Measurements from ENCODE around the gene TMCO1. TPM values are rescaled to one million over a fixed set of nuclear protein-coding genes. Genes with fewer than 3 reads are reported as not detected.
"Not testable (repeated sequence)": the region's sequence is repeated elsewhere in the genome, so short reads cannot be mapped to it uniquely, and the experiment has no call there.

The TMCO1 gene
- total RNA-seq, 1 donor from 2014 or later, result 80.6 TPM

GRCh38 chr1:165753934-165754333 is 14.7 kb downstream of the TMCO1 start:
- Histone ChIP-seq H3K4me3 (ENCODE audit: low read depth, low read length) (no peak overlapping the region), H3K27me3 (ENCODE audit: control insufficient read depth, insufficient read depth, low read length) (no peaks in the 10 kb centered on the region), H3K36me3 (ENCODE audit: control insufficient read depth, insufficient read depth, low read length) (peaks cover 1% of the 10 kb centered on the region)
- FAIRE-seq (no peak), DNase-seq (ENCODE audit: low read depth) (no peak)
- TF ChIP-seq, protein P1, sequence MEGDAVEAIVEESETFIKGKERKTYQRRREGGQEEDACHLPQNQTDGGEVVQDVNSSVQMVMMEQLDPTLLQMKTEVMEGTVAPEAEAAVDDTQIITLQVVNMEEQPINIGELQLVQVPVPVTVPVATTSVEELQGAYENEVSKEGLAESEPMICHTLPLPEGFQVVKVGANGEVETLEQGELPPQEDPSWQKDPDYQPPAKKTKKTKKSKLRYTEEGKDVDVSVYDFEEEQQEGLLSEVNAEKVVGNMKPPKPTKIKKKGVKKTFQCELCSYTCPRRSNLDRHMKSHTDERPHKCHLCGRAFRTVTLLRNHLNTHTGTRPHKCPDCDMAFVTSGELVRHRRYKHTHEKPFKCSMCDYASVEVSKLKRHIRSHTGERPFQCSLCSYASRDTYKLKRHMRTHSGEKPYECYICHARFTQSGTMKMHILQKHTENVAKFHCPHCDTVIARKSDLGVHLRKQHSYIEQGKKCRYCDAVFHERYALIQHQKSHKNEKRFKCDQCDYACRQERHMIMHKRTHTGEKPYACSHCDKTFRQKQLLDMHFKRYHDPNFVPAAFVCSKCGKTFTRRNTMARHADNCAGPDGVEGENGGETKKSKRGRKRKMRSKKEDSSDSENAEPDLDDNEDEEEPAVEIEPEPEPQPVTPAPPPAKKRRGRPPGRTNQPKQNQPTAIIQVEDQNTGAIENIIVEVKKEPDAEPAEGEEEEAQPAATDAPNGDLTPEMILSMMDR (IDR thresholded peaks at IDR 0.05; ENCODE audit: insufficient read depth, low read length, severe bottlenecking), result no peak

GRCh38 chr1:165748550-165748949 is 20.1 kb downstream of the TMCO1 start:
- H3K27me3 ChIP-seq (ENCODE audit: control insufficient read depth, insufficient read depth, low read length), result no peaks in the 10 kb centered on the region
- H3K4me3 ChIP-seq (ENCODE audit: low read depth, low read length), result no peak overlapping the region
- no peak for DNase-seq (ENCODE audit: low read depth)
- H3K36me3 ChIP-seq (ENCODE audit: control insufficient read depth, insufficient read depth, low read length), result peaks cover 1% of the 10 kb centered on the region
- TF ChIP-seq, protein P1 (IDR thresholded peaks at IDR 0.05; ENCODE audit: insufficient read depth, low read length, severe bottlenecking), result no peak
- FAIRE-seq, result no peak

DNA sequence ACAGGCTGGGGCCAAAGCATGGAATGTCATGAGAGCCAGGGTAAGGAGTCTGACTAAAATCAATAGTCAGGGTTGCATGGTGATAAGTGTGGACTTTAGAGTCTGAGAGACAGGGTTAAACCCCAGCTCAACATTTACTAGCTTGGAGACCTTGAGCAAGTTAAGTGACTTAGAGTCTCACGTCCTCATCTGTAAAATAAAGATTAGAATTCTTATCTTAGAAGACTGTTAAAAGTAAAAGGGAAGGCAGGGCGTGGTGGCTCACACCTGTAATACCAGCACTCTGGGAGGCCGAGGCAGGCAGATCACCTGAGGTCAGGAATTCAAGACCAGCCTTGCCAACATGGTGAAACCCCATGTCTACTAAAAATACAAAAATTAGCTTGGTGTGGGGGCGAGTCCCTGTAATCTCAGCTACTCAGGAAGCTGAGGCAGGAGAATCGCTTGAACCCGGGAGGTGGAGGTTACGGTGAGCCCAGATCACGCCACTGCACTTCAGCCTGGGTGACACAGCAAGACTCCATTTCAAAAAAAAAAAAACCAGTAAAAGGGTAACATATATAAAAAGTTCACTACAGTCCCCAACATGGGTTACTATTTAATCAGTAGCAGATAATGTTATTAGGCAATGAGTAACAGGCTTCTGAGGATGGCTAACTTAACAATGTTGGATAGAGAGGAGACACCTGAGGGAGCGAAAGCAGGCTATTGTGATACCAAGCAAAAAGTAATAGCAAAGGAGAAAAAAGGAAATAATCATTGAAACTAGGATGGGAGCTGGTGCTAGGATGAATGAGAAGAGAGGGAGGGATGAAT is 20.8 kb downstream of the TMCO1 start:
- Histone ChIP-seq H3K4me3 (ENCODE audit: low read depth, low read length) (no peak overlapping the region), H3K27me3 (ENCODE audit: control insufficient read depth, insufficient read depth, low read length) (no peaks in the 10 kb centered on the region), H3K36me3 (ENCODE audit: control insufficient read depth, insufficient read depth, low read length) (peaks cover 2% of the 10 kb centered on the region)
- no peak for DNase-seq (ENCODE audit: low read depth)
- FAIRE-seq, result no peak
- TF ChIP-seq, protein P1 (IDR thresholded peaks at IDR 0.05; ENCODE audit: insufficient read depth, low read length, severe bottlenecking), result no peak

DNA sequence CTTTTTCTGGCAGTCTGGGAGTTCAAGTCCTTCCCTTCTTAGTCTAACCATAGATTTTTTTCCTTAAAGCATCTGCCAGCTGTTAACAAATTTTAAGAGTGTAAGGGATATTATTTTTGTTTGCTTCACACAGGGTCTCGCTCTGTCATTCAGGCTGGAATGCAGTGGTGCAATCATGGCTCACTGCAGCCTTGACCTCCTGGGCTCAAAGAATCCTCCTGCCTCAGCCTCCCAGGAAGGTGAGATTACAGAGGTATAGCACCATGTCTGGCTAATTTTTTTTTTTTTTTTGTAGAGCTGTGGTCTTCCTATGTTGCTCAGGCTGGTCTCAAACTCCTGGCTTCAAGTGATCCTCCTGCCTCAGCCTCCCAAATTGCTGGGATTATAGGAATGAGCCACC is 23.8 kb downstream of the TMCO1 start:
- not testable (repeated sequence) for H3K27me3 ChIP-seq (ENCODE audit: control insufficient read depth, insufficient read depth, low read length); FAIRE-seq; H3K36me3 ChIP-seq (ENCODE audit: control insufficient read depth, insufficient read depth, low read length); DNase-seq (ENCODE audit: low read depth); H3K4me3 ChIP-seq (ENCODE audit: low read depth, low read length)

DNA sequence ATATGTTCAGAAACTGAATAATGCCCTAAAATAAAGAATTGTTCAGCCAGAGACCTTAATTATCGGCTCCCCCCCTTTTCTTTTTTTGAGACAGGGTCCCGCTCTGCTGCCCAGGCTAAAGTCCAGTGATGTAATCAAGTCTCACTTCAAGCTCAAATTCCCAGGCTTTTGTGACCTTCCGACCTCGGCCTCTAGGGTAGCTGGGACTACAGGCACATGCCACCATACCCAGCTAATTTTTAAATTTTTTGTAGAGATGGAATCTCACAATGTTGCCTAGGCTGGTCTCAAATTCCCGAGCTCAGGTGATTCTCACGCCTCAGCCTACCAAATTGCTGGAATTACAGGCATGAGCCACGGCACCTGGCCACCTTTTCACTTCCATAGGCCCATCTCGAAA is 26.5 kb downstream of the TMCO1 start:
- Histone ChIP-seq H3K36me3 (ENCODE audit: control insufficient read depth, insufficient read depth, low read length) (peaks cover 4% of the 10 kb centered on the region), H3K27me3 (ENCODE audit: control insufficient read depth, insufficient read depth, low read length) (no peaks in the 10 kb centered on the region), H3K4me3 (ENCODE audit: low read depth, low read length) (no peak overlapping the region)
- TF ChIP-seq, protein P1 (IDR thresholded peaks at IDR 0.05; ENCODE audit: insufficient read depth, low read length, severe bottlenecking), result no peak
- DNase-seq (ENCODE audit: low read depth) (no peak), FAIRE-seq (no peak)

- Histone ChIP-seq H3K36me3 (ENCODE audit: control insufficient read depth, insufficient read depth, low read length) (peaks cover 3% of the 10 kb centered on the region), H3K27me3 (ENCODE audit: control insufficient read depth, insufficient read depth, low read length) (no peaks in the 10 kb centered on the region), H3K4me3 (ENCODE audit: low read depth, low read length) (no peak overlapping the region)
- TF ChIP-seq, protein P1 (IDR thresholded peaks at IDR 0.05; ENCODE audit: insufficient read depth, low read length, severe bottlenecking), result no peak
- DNase-seq (ENCODE audit: low read depth), result no peak
- no peak for FAIRE-seq
These were observed 29.9 kb downstream of the TMCO1 start for GRCh38 chr1:165738794-165739193.

Measured in bronchial epithelial cell (primary cell).